ENCODE results near the gene C1orf21.

The C1orf21 gene

DNA sequence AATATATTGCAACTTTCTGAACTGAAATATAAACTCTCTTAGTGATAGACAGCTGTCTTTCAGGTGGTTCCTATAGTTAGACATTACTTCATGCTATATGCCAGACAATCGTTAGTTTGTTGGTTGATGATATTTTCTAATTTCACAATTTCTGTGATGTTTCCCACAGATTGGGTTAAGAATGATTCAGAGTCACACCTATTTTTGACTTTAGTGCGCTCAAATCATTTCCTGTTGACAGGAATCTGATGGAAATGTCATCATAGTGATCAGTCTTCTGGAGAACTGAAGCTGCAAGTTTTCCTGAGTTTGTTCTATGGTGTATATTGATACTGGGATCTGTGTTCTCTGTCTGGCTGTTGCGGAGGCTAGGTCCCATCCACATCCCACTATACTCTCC, 119.7 kb downstream of the C1orf21 start:
- H3K27me3 ChIP-seq (ENCODE audit: control insufficient read depth in 2 of 2, insufficient read depth in 2 of 2, low read length in 2 of 2), result no peaks in the 10 kb centered on the region
- no peaks in the 10 kb centered on the region for H3K9me3 ChIP-seq (ENCODE audit: control insufficient read depth in 2 of 2, low read length in 2 of 2)
- H3K4me3 ChIP-seq (ENCODE audit: low read length in 2 of 2), result no peak overlapping the region
- peaks cover 0 to 4% of the 10 kb centered on the region in 2 donors for H3K36me3 ChIP-seq (ENCODE audit: control insufficient read depth in 2 of 2, insufficient read depth in 2 of 2, low read length in 2 of 2)
- H3K27ac ChIP-seq (ENCODE audit: low read depth in 2 of 2, low read length in 2 of 2), result no peak overlapping the region
- H3K4me1 ChIP-seq (ENCODE audit: control insufficient read depth in 2 of 2, insufficient read depth in 2 of 2, low read length in 2 of 2), result peaks cover 4 to 15% of the 10 kb centered on the region in 2 donors
- H3K9ac ChIP-seq (ENCODE audit: low read depth in 1 of 2, low read length in 2 of 2), result no peak overlapping the region

- Histone ChIP-seq H3K4me3 (ENCODE audit: low read length in 2 of 2) (no peak overlapping the region), H3K4me1 (ENCODE audit: control insufficient read depth in 2 of 2, insufficient read depth in 2 of 2, low read length in 2 of 2) (peaks cover 4 to 15% of the 10 kb centered on the region in 2 donors), H3K9me3 (ENCODE audit: control insufficient read depth in 2 of 2, low read length in 2 of 2) (no peaks in the 10 kb centered on the region), H3K27me3 (ENCODE audit: control insufficient read depth in 2 of 2, insufficient read depth in 2 of 2, low read length in 2 of 2) (no peaks in the 10 kb centered on the region), H3K27ac (ENCODE audit: low read depth in 2 of 2, low read length in 2 of 2) (peak overlapping the region; percentile 7 to 28), H3K36me3 (ENCODE audit: control insufficient read depth in 2 of 2, insufficient read depth in 2 of 2, low read length in 2 of 2) (peaks cover 0 to 4% of the 10 kb centered on the region in 2 donors), H3K9ac (ENCODE audit: low read depth in 1 of 2, low read length in 2 of 2) (no peak overlapping the region)
Observed at GRCh38 chr1:184507165-184507564, 120.3 kb downstream of the C1orf21 start.

- H3K4me3 ChIP-seq (ENCODE audit: low read length in 2 of 2), result no peak overlapping the region
- no peaks in the 10 kb centered on the region for H3K27me3 ChIP-seq (ENCODE audit: control insufficient read depth in 2 of 2, insufficient read depth in 2 of 2, low read length in 2 of 2)
- H3K9me3 ChIP-seq (ENCODE audit: control insufficient read depth in 2 of 2, low read length in 2 of 2), result no peaks in the 10 kb centered on the region
- peaks cover 4 to 15% of the 10 kb centered on the region in 2 donors for H3K4me1 ChIP-seq (ENCODE audit: control insufficient read depth in 2 of 2, insufficient read depth in 2 of 2, low read length in 2 of 2)
- no peak overlapping the region for H3K9ac ChIP-seq (ENCODE audit: low read depth in 1 of 2, low read length in 2 of 2)
- peaks cover 0 to 4% of the 10 kb centered on the region in 2 donors for H3K36me3 ChIP-seq (ENCODE audit: control insufficient read depth in 2 of 2, insufficient read depth in 2 of 2, low read length in 2 of 2)
- H3K27ac ChIP-seq (ENCODE audit: low read depth in 2 of 2, low read length in 2 of 2), result peak overlapping the region; percentile 7 to 28
Observed at GRCh38 chr1:184507604-184508280, 120.9 kb downstream of the C1orf21 start.

- H3K36me3 ChIP-seq (ENCODE audit: control insufficient read depth in 2 of 2, insufficient read depth in 2 of 2, low read length in 2 of 2), result peaks cover 0 to 4% of the 10 kb centered on the region in 2 donors
- no peak overlapping the region for H3K9ac ChIP-seq (ENCODE audit: low read depth in 1 of 2, low read length in 2 of 2)
- no peak overlapping the region for H3K27ac ChIP-seq (ENCODE audit: low read depth in 2 of 2, low read length in 2 of 2)
- peaks cover 7 to 18% of the 10 kb centered on the region in 2 donors for H3K4me1 ChIP-seq (ENCODE audit: control insufficient read depth in 2 of 2, insufficient read depth in 2 of 2, low read length in 2 of 2)
- no peak overlapping the region for H3K4me3 ChIP-seq (ENCODE audit: low read length in 2 of 2)
- no peaks in the 10 kb centered on the region for H3K9me3 ChIP-seq (ENCODE audit: control insufficient read depth in 2 of 2, low read length in 2 of 2)
- H3K27me3 ChIP-seq (ENCODE audit: control insufficient read depth in 2 of 2, insufficient read depth in 2 of 2, low read length in 2 of 2), result no peaks in the 10 kb centered on the region
Observed at GRCh38 chr1:184509105-184509504, 122.3 kb downstream of the C1orf21 start.

DNA sequence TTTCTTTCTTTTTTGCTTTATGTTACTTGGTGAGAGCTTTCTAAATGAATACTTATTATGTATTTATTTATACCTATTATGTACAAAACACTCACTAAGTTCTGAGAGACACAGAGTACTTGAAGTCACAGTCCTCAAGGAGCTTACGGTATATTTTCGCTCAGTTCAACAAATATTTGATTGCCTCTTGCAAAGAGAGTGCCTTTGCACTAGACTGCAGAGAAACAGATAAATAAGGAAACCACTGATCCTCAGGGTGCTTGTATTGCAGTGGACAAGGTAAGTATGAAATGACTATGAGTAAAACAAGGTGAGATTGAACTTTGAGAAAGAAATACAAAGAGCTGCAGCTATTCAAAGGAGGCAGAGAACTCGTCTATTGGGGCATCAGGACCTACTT, 123.3 kb downstream of the C1orf21 start:
- Histone ChIP-seq H3K4me1 (ENCODE audit: control insufficient read depth in 2 of 2, insufficient read depth in 2 of 2, low read length in 2 of 2) (peaks cover 7 to 15% of the 10 kb centered on the region in 2 donors), H3K9me3 (ENCODE audit: control insufficient read depth in 2 of 2, low read length in 2 of 2) (no peaks in the 10 kb centered on the region), H3K27ac (ENCODE audit: low read depth in 2 of 2, low read length in 2 of 2) (no peak overlapping the region), H3K27me3 (ENCODE audit: control insufficient read depth in 2 of 2, insufficient read depth in 2 of 2, low read length in 2 of 2) (no peaks in the 10 kb centered on the region), H3K36me3 (ENCODE audit: control insufficient read depth in 2 of 2, insufficient read depth in 2 of 2, low read length in 2 of 2) (peaks cover 0 to 4% of the 10 kb centered on the region in 2 donors), H3K4me3 (ENCODE audit: low read length in 2 of 2) (no peak overlapping the region), H3K9ac (ENCODE audit: low read depth in 1 of 2, low read length in 2 of 2) (no peak overlapping the region)

GRCh38 chr1:184512724-184513123, 125.9 kb downstream of the C1orf21 start:
- peaks cover 7% of the 10 kb centered on the region in 2 donors for H3K4me1 ChIP-seq (ENCODE audit: control insufficient read depth in 2 of 2, insufficient read depth in 2 of 2, low read length in 2 of 2)

GRCh38 chr1:184513421-184513820, 126.6 kb downstream of the C1orf21 start:
- Histone ChIP-seq H3K9ac (ENCODE audit: low read depth in 1 of 2, low read length in 2 of 2) (no peak overlapping the region), H3K27ac (ENCODE audit: low read depth in 2 of 2, low read length in 2 of 2) (no peak overlapping the region), H3K36me3 (ENCODE audit: control insufficient read depth in 2 of 2, insufficient read depth in 2 of 2, low read length in 2 of 2) (peaks cover 4% of the 10 kb centered on the region in 2 donors), H3K9me3 (ENCODE audit: control insufficient read depth in 2 of 2, low read length in 2 of 2) (no peaks in the 10 kb centered on the region), H3K27me3 (ENCODE audit: control insufficient read depth in 2 of 2, insufficient read depth in 2 of 2, low read length in 2 of 2) (no peaks in the 10 kb centered on the region), H3K4me3 (ENCODE audit: low read length in 2 of 2) (no peak overlapping the region), H3K4me1 (ENCODE audit: control insufficient read depth in 2 of 2, insufficient read depth in 2 of 2, low read length in 2 of 2) (peaks cover 3 to 4% of the 10 kb centered on the region in 2 donors)

More at GRCh38 chr1:184512724-184513123, 125.9 kb downstream of the C1orf21 start:
- H3K4me3 ChIP-seq (ENCODE audit: low read length in 2 of 2), result no peak overlapping the region
- H3K36me3 ChIP-seq (ENCODE audit: control insufficient read depth in 2 of 2, insufficient read depth in 2 of 2, low read length in 2 of 2), result peaks cover 4% of the 10 kb centered on the region in 2 donors
- H3K27me3 ChIP-seq (ENCODE audit: control insufficient read depth in 2 of 2, insufficient read depth in 2 of 2, low read length in 2 of 2), result no peaks in the 10 kb centered on the region
- no peak overlapping the region for H3K27ac ChIP-seq (ENCODE audit: low read depth in 2 of 2, low read length in 2 of 2)
- H3K9ac ChIP-seq (ENCODE audit: low read depth in 1 of 2, low read length in 2 of 2), result no peak overlapping the region
- no peaks in the 10 kb centered on the region for H3K9me3 ChIP-seq (ENCODE audit: control insufficient read depth in 2 of 2, low read length in 2 of 2)

- no peak overlapping the region for H3K27ac ChIP-seq (ENCODE audit: low read depth in 2 of 2, low read length in 2 of 2)
- H3K27me3 ChIP-seq (ENCODE audit: control insufficient read depth in 2 of 2, insufficient read depth in 2 of 2, low read length in 2 of 2), result no peaks in the 10 kb centered on the region
- H3K36me3 ChIP-seq (ENCODE audit: control insufficient read depth in 2 of 2, insufficient read depth in 2 of 2, low read length in 2 of 2), result peaks cover 4% of the 10 kb centered on the region in 2 donors
- no peaks in the 10 kb centered on the region for H3K9me3 ChIP-seq (ENCODE audit: control insufficient read depth in 2 of 2, low read length in 2 of 2)
- H3K9ac ChIP-seq (ENCODE audit: low read depth in 1 of 2, low read length in 2 of 2), result no peak overlapping the region
- peaks cover 3 to 4% of the 10 kb centered on the region in 2 donors for H3K4me1 ChIP-seq (ENCODE audit: control insufficient read depth in 2 of 2, insufficient read depth in 2 of 2, low read length in 2 of 2)
- no peak overlapping the region for H3K4me3 ChIP-seq (ENCODE audit: low read length in 2 of 2)
Observed at GRCh38 chr1:184513966-184514365, 127.1 kb downstream of the C1orf21 start.

- Histone ChIP-seq H3K4me3 (ENCODE audit: low read length in 2 of 2) (no peak overlapping the region), H3K9ac (ENCODE audit: low read depth in 1 of 2, low read length in 2 of 2) (no peak overlapping the region), H3K4me1 (ENCODE audit: control insufficient read depth in 2 of 2, insufficient read depth in 2 of 2, low read length in 2 of 2) (peaks cover 3 to 4% of the 10 kb centered on the region in 2 donors), H3K36me3 (ENCODE audit: control insufficient read depth in 2 of 2, insufficient read depth in 2 of 2, low read length in 2 of 2) (peaks cover 4% of the 10 kb centered on the region in 2 donors), H3K27me3 (ENCODE audit: control insufficient read depth in 2 of 2, insufficient read depth in 2 of 2, low read length in 2 of 2) (no peaks in the 10 kb centered on the region), H3K27ac (ENCODE audit: low read depth in 2 of 2, low read length in 2 of 2) (no peak overlapping the region), H3K9me3 (ENCODE audit: control insufficient read depth in 2 of 2, low read length in 2 of 2) (no peaks in the 10 kb centered on the region)
Observed at GRCh38 chr1:184514447-184514846, 127.6 kb downstream of the C1orf21 start.

DNA sequence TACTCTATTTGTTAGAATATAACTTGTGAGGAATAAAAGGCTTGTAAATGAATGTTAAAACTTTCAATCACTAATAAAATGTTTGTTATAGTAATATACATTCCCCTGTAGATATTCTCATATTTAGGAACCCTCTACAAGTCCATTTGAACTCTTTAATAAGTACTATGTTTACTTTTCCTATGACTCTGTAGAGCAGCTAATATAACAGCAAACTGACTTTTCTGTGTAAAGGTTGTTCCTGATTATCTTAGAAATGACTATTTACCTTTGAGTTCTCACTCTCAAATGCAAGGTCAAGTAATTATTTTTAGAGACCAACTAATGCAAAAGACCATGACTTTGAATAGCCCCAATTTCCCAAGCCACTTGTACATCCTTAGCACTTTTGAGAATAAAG, 130.3 kb downstream of the C1orf21 start:
- H3K36me3 ChIP-seq (ENCODE audit: control insufficient read depth in 2 of 2, insufficient read depth in 2 of 2, low read length in 2 of 2), result peaks cover 0 to 4% of the 10 kb centered on the region in 2 donors
- H3K9me3 ChIP-seq (ENCODE audit: control insufficient read depth in 2 of 2, low read length in 2 of 2), result no peaks in the 10 kb centered on the region
- H3K27ac ChIP-seq (ENCODE audit: low read depth in 2 of 2, low read length in 2 of 2), result no peak overlapping the region
- no peaks in the 10 kb centered on the region for H3K27me3 ChIP-seq (ENCODE audit: control insufficient read depth in 2 of 2, insufficient read depth in 2 of 2, low read length in 2 of 2)
- H3K4me3 ChIP-seq (ENCODE audit: low read length in 2 of 2), result no peak overlapping the region
- no peak overlapping the region for H3K9ac ChIP-seq (ENCODE audit: low read depth in 1 of 2, low read length in 2 of 2)
- H3K4me1 ChIP-seq (ENCODE audit: control insufficient read depth in 2 of 2, insufficient read depth in 2 of 2, low read length in 2 of 2), result peaks cover 3 to 4% of the 10 kb centered on the region in 2 donors

All from mucosa of rectum (tissue), 2 donors.